Measurements from ENCODE around the gene LY6G5C.
A peak's percentile ranks its signal among the peaks of the same experiment; 100 is the strongest.
"Not testable (repeated sequence)": the region's sequence is repeated elsewhere in the genome, so short reads cannot be mapped to it uniquely, and the experiment has no call there.

LY6G5C gene

GRCh38 chr6:31715022-31715958 lies 34.4 kb upstream of the LY6G5C start, which contains the start of gene LY6G6D:
Gene LY6G6D, plus strand, starts transcription at chr6:31715348. Its CDS starts 8 bp downstream, at chr6:31715356.
- no peak for DNase-seq (ENCODE audit: low spot score)

GRCh38 chr6:31713991-31714684 lies 33.3 kb upstream of the LY6G5C start:
- DNase-seq (ENCODE audit: low spot score): no peak

GRCh38 chr6:31713465-31713864 lies 32.6 kb upstream of the LY6G5C start:
- DNase-seq (ENCODE audit: low spot score): no peak

GRCh38 chr6:31712296-31712695 lies 31.4 kb upstream of the LY6G5C start:
- no peak for DNase-seq (ENCODE audit: low spot score)

GRCh38 chr6:31711233-31711632 lies 30.4 kb upstream of the LY6G5C start:
- DNase-seq (ENCODE audit: low spot score): no peak

- DNase-seq (ENCODE audit: low spot score): no peak
Measured at GRCh38 chr6:31710523-31711219, 29.8 kb upstream of the LY6G5C start.

- DNase-seq (ENCODE audit: low spot score): not testable (repeated sequence)
Measured at GRCh38 chr6:31709157-31709556, 28.3 kb upstream of the LY6G5C start.

GRCh38 chr6:31708224-31708623 lies 27.4 kb upstream of the LY6G5C start:
- DNase-seq (ENCODE audit: low spot score): no peak

GRCh38 chr6:31707701-31708100 lies 26.8 kb upstream of the LY6G5C start:
- no peak for DNase-seq (ENCODE audit: low spot score)

- DNase-seq (ENCODE audit: low spot score): no peak
Measured at GRCh38 chr6:31706599-31706998, 25.7 kb upstream of the LY6G5C start, which contains the start of gene LY6G6F. Gene LY6G6F, plus strand, starts transcription at chr6:31706866. Its CDS starts 41 bp downstream, at chr6:31706907.

- no peak for DNase-seq (ENCODE audit: low spot score)
Measured at GRCh38 chr6:31705931-31706330, 25.1 kb upstream of the LY6G5C start.

- DNase-seq (ENCODE audit: low spot score): peak; percentile 97
Measured at GRCh38 chr6:31702819-31703716, 22.2 kb upstream of the LY6G5C start, which contains the start of gene ABHD16A. Gene ABHD16A, minus strand, starts transcription at chr6:31703324. Its CDS starts 43 bp downstream, at chr6:31703281.

GRCh38 chr6:31702405-31702818 lies 21.5 kb upstream of the LY6G5C start:
- no peak for DNase-seq (ENCODE audit: low spot score)

GRCh38 chr6:31701666-31702404 lies 21.0 kb upstream of the LY6G5C start:
- DNase-seq (ENCODE audit: low spot score): no peak

- DNase-seq (ENCODE audit: low spot score): no peak
Measured at GRCh38 chr6:31700740-31701401, 20.0 kb upstream of the LY6G5C start.

- no peak for DNase-seq (ENCODE audit: low spot score)
Measured at GRCh38 chr6:31697555-31697954, 16.7 kb upstream of the LY6G5C start.

- no peak for DNase-seq (ENCODE audit: low spot score)
Measured at GRCh38 chr6:31693535-31693934, 12.7 kb upstream of the LY6G5C start.

GRCh38 chr6:31692886-31693285 lies 12.0 kb upstream of the LY6G5C start:
- DNase-seq (ENCODE audit: low spot score): no peak

- DNase-seq (ENCODE audit: low spot score): no peak
Measured at GRCh38 chr6:31692353-31692752, 11.5 kb upstream of the LY6G5C start.

- DNase-seq (ENCODE audit: low spot score): no peak
Measured at GRCh38 chr6:31691564-31692108, 10.8 kb upstream of the LY6G5C start.

Data from ecto neural progenitor cell (in vitro differentiated cells).